Activated T-cell treated with anti-CD3 and anti-CD28 coated beads, Interleukin-2, amount 50 U/mL, for 24 hours (primary cell): ENCODE results near the gene C19orf85.
A peak's percentile ranks its signal among the peaks of the same experiment; 100 is the strongest.
"Not testable (repeated sequence)": the region's sequence is repeated elsewhere in the genome, so short reads cannot be mapped to it uniquely, and the experiment has no call there.

Source experiments
- DNase-seq: peaks from one replicate; pipeline ENCODE4 v3.0.0-alpha.2; 2020
- H3K27ac Mint-ChIP-seq: 2 replicates; pipeline ENCODE4 v1.8.0; 2020; ENCODE audit warnings: mild to moderate bottlenecking, mixed read lengths
- H3K27me3 Mint-ChIP-seq: 2 replicates; pipeline ENCODE4 v1.8.0; 2020; ENCODE audit warnings: mixed read lengths
- H3K36me3 Mint-ChIP-seq: 2 replicates; pipeline ENCODE4 v1.8.0; 2020; ENCODE audit warnings: low read depth, mixed read lengths
- H3K4me1 Mint-ChIP-seq: 2 replicates; pipeline ENCODE4 v1.8.0; 2020; ENCODE audit warnings: low read depth, mixed read lengths
- H3K4me3 Mint-ChIP-seq: 2 replicates; pipeline ENCODE4 v1.8.0; 2020; ENCODE audit warnings: mild to moderate bottlenecking, moderate library complexity, mixed read lengths
- H3K9me3 Mint-ChIP-seq: 2 replicates; pipeline ENCODE4 v1.8.0; 2020; ENCODE audit warnings: mixed read lengths

Gene C19orf85

DNA sequence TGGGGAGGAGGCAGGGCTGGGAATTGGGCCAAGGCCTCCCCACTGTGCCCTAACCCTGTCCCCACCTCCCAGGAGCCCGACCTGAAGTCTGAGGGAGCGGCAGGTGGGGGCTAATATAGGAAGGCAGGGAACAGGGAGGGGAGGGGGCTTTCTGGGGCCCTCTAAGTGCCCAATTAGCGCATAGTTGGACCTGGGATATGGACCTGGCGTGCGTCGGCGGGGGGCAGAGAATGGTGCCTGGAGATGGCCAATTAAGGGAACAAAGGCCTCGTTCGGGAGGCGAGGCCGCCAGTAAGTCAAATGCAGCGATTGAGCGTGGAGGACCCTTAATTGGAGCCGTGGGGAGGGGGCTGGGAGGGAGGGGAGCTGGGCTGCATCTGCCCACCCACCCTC lies at the start of gene C19orf85:
TSS of gene C19orf85 (minus strand) at position 90 of the 393 bp plus-strand sequence. CDS start 197 bp downstream, outside the sequence.
- no peaks in the 10 kb centered on the region for H3K36me3 Mint-ChIP-seq
- peaks cover 24% of the 10 kb centered on the region for H3K4me1 Mint-ChIP-seq
- no peaks in the 10 kb centered on the region for H3K9me3 Mint-ChIP-seq
- H3K4me3 Mint-ChIP-seq = no peak within 1 kb of the TSS
- no peak within 1 kb of the TSS for H3K27ac Mint-ChIP-seq
- H3K27me3 Mint-ChIP-seq = no peaks in the 10 kb centered on the region
- DNase-seq = no peak

DNA sequence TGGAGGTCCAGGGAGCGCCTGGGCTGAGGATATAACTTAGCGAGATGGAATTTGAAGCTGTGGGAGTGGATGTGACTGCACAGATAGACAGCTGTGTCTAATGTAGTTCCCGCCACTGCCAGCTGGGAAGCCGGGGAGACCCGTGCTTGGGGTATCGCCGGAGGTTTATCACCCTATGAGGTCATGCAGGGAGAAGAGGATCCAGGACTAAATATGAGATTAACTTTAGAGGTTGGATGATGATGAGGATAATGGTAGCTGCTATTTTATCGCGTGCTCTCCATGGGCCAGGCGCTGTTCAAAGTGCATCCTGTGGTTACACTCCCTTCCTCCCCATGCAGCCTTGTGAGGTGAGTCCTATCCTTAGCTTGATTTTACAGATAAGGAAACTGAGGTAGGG lies 43.6 kb upstream of the C19orf85 start:
- DNase-seq = no peak
- peaks cover 16% of the 10 kb centered on the region for H3K27me3 Mint-ChIP-seq
- H3K36me3 Mint-ChIP-seq = no peaks in the 10 kb centered on the region
- H3K4me1 Mint-ChIP-seq = peaks cover 11% of the 10 kb centered on the region
- no peak overlapping the region for H3K4me3 Mint-ChIP-seq
- peaks cover 2% of the 10 kb centered on the region for H3K9me3 Mint-ChIP-seq
- H3K27ac Mint-ChIP-seq = no peak overlapping the region

GRCh38 chr19:55504981-55505380 lies 40.4 kb upstream of the C19orf85 start:
- peaks cover 18% of the 10 kb centered on the region for H3K4me1 Mint-ChIP-seq
- no peak overlapping the region for H3K4me3 Mint-ChIP-seq
- no peak for DNase-seq
- no peak overlapping the region for H3K27ac Mint-ChIP-seq
- H3K9me3 Mint-ChIP-seq = peaks cover 3% of the 10 kb centered on the region
- H3K27me3 Mint-ChIP-seq = no peaks in the 10 kb centered on the region
- no peaks in the 10 kb centered on the region for H3K36me3 Mint-ChIP-seq

DNA sequence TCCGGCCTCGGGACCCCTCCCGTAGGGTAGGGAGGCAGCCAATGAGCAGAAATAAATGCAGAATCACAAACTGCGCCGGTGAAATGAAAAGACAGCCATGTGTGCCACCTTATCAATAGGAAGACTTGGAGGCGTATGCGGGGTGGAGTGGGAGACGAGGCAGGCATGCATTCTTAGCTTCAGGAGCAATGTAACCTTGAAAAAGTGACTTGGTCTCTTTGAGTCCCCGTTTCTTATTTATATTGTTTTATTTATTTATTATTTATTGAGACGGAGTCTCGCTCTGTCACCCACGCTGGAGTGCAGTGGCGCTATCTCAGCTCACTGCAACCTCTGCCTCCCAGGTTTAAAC lies 39.7 kb upstream of the C19orf85 start:
- H3K27ac Mint-ChIP-seq = no peak overlapping the region
- no peaks in the 10 kb centered on the region for H3K36me3 Mint-ChIP-seq
- no peaks in the 10 kb centered on the region for H3K27me3 Mint-ChIP-seq
- peaks cover 3% of the 10 kb centered on the region for H3K9me3 Mint-ChIP-seq
- H3K4me1 Mint-ChIP-seq = peaks cover 18% of the 10 kb centered on the region
- H3K4me3 Mint-ChIP-seq = peak overlapping the region; percentile 71
- DNase-seq = no peak

GRCh38 chr19:55503502-55504251 lies 39.1 kb upstream of the C19orf85 start:
- H3K4me1 Mint-ChIP-seq = peaks cover 18% of the 10 kb centered on the region
- H3K9me3 Mint-ChIP-seq = peaks cover 3% of the 10 kb centered on the region
- peak overlapping the region; percentile 71 for H3K4me3 Mint-ChIP-seq
- peak; percentile 98 for DNase-seq
- H3K27me3 Mint-ChIP-seq = no peaks in the 10 kb centered on the region
- H3K27ac Mint-ChIP-seq = peak overlapping the region; percentile 89
- H3K36me3 Mint-ChIP-seq = no peaks in the 10 kb centered on the region

DNA sequence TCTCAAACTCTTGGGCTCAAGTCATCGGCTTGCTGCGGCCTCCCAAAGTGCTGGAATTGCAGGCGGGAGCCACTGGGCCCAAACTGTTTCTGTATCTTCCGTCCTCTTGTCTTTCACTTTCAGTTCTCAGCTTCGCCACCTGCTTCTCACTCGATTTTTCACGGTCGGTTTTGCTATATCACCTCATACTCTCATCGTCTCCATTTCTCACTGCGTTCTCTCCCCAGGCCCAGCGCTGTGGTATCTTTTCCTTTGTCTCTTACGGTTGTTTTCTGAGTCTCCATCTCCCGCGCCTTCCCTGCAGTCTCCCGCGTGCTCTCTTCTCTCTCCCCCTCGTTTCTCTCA lies 38.6 kb upstream of the C19orf85 start:
- no peak for DNase-seq
- Mint-ChIP-seq H3K4me1 (peaks cover 18% of the 10 kb centered on the region), H3K9me3 (peaks cover 3% of the 10 kb centered on the region), H3K4me3 (peak overlapping the region; percentile 71), H3K36me3 (no peaks in the 10 kb centered on the region), H3K27me3 (no peaks in the 10 kb centered on the region), H3K27ac (peak overlapping the region; percentile 89)

DNA sequence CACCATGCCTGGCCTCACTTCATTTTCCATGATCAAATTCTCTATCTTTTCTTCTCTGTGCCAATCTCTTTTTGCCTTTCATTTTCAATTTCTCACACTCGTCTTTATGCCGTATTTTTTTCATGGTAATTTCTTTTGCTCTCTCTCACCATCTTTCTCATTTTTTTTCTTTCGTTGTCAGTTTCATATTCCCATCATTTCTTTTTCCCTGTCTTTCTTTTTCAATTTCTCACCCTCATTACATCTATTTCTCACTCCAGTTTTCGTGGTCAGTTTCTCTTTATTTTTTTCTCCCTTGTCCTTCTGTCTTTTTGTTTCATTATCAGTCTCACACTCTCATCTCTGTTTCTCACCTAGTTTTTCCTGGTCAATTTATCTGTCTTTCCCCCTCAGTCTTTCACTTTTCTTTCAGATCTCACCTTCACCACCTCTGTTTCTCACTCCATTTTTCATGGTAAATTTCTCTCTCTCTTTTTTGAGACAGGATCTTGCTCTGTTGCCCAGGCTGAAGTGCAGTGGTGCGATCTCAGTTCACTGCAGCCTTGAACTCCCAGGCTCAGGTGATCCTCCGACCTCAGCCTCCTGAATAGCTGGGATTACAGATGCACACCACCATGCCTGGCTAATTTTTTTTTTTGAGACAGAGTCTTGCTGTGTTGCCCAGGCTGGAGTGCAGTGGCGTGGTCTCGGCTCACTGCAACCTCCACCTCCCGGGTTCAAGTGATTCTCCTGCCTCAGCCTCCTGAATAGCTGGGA lies 37.8 kb upstream of the C19orf85 start:
- H3K4me3 Mint-ChIP-seq = no peak overlapping the region

GRCh38 chr19:55500368-55500952 lies 35.9 kb upstream of the C19orf85 start:
- Mint-ChIP-seq H3K27me3 (no peaks in the 10 kb centered on the region), H3K4me3 (no peak overlapping the region), H3K36me3 (no peaks in the 10 kb centered on the region), H3K4me1 (peaks cover 18% of the 10 kb centered on the region), H3K9me3 (peaks cover 3% of the 10 kb centered on the region), H3K27ac (no peak overlapping the region)
- no peak for DNase-seq

More for the DNA sequence above, 37.8 kb upstream of the C19orf85 start:
- Mint-ChIP-seq H3K4me1 (peaks cover 18% of the 10 kb centered on the region), H3K27ac (no peak overlapping the region), H3K27me3 (no peaks in the 10 kb centered on the region), H3K9me3 (peaks cover 3% of the 10 kb centered on the region), H3K36me3 (no peaks in the 10 kb centered on the region)
- DNase-seq = no peak

DNA sequence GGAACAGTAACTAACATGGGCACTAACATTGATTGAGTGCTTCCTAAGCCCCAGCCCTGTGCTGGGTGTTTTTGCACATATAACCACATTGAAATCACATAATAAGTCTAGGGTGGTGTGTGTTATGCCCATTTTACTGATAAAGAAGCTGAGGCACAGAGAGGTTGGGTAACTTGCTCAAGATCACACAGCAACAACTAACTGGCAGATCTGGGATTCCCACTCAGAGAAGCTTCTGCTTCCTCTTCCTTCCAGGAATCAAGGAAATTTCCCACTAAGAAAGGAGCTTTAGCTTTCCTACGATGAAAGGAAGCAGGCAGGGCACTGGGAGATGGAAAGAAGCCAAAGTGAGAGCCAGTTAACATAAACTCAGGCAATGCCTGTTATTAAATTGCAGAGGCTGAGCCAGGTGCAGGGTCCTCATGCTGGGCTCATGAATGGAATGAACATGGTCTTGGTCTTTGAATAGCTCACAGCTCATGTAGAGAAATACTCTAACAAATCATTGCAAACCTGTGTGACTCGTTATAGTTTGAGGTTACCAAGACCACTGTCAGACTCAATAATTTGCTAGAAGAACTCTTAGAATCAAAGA lies 33.8 kb upstream of the C19orf85 start:
- DNase-seq = no peak
- H3K4me3 Mint-ChIP-seq = no peak overlapping the region
- H3K27me3 Mint-ChIP-seq = no peaks in the 10 kb centered on the region
- H3K9me3 Mint-ChIP-seq = peaks cover 3% of the 10 kb centered on the region
- no peaks in the 10 kb centered on the region for H3K36me3 Mint-ChIP-seq
- H3K4me1 Mint-ChIP-seq = peaks cover 9% of the 10 kb centered on the region
- H3K27ac Mint-ChIP-seq = no peak overlapping the region

DNA sequence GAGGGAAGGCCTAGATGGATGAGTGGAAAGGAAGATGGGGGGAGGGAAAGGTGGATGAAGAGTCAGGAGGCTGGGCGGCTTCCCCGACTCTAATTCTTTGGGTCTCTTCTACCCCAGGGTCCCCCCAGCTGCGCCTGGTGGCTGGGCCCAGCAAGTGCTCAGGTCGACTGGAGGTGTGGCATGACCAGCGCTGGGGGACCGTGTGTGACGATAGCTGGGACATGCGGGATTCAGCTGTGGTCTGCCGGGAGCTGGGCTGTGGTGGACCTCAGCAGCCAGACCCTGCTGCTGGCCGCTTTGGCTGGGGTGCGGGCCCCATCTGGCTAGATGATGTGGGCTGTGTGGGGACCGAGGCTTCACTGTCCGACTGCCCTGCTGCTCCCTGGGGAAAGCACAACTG lies 33.2 kb upstream of the C19orf85 start:
- Mint-ChIP-seq H3K9me3 (no peaks in the 10 kb centered on the region), H3K4me3 (no peak overlapping the region), H3K27ac (no peak overlapping the region), H3K4me1 (peaks cover 6% of the 10 kb centered on the region), H3K27me3 (peaks cover 5% of the 10 kb centered on the region), H3K36me3 (no peaks in the 10 kb centered on the region)
- no peak for DNase-seq

- H3K36me3 Mint-ChIP-seq, H3K9me3 Mint-ChIP-seq, H3K27me3 Mint-ChIP-seq: not testable (repeated sequence)
Observed at GRCh38 chr19:55496820-55497219, 32.3 kb upstream of the C19orf85 start.

GRCh38 chr19:55495646-55496349 lies 31.2 kb upstream of the C19orf85 start:
- no peak for DNase-seq
- Mint-ChIP-seq H3K4me1 (no peaks in the 10 kb centered on the region), H3K4me3 (no peak overlapping the region), H3K27ac (no peak overlapping the region), H3K27me3 (peaks cover 14% of the 10 kb centered on the region), H3K9me3 (no peaks in the 10 kb centered on the region), H3K36me3 (no peaks in the 10 kb centered on the region)

More at GRCh38 chr19:55496820-55497219, 32.3 kb upstream of the C19orf85 start:
- DNase-seq, H3K4me3 Mint-ChIP-seq, H3K4me1 Mint-ChIP-seq, H3K27ac Mint-ChIP-seq: not testable (repeated sequence)

GRCh38 chr19:55494172-55494761 lies 29.7 kb upstream of the C19orf85 start:
- no peak for DNase-seq
- Mint-ChIP-seq H3K4me3 (peak overlapping the region; percentile 49), H3K4me1 (no peaks in the 10 kb centered on the region), H3K9me3 (no peaks in the 10 kb centered on the region), H3K36me3 (no peaks in the 10 kb centered on the region), H3K27ac (no peak overlapping the region), H3K27me3 (peaks cover 14% of the 10 kb centered on the region)

- H3K4me1 Mint-ChIP-seq = no peaks in the 10 kb centered on the region
- no peaks in the 10 kb centered on the region for H3K9me3 Mint-ChIP-seq
- no peaks in the 10 kb centered on the region for H3K36me3 Mint-ChIP-seq
- DNase-seq = no peak
- H3K27ac Mint-ChIP-seq = no peak overlapping the region
- H3K27me3 Mint-ChIP-seq = peaks cover 14% of the 10 kb centered on the region
- H3K4me3 Mint-ChIP-seq = no peak overlapping the region
Observed at GRCh38 chr19:55493645-55494171, 29.2 kb upstream of the C19orf85 start.
